ENCODE measurements around the gene TIGD6. TPM values are rescaled to one million over a fixed set of nuclear protein-coding genes. Genes with fewer than 3 reads are reported as not detected.

The TIGD6 gene
- total and polyA plus RNA-seq, 10 of the 15 experiments (the other 5 are each of a cell fraction or from before 2014, with no cell fraction given): 0.84 to 4.1 (median 2.7) TPM

- no peak for ATAC-seq
These were observed 19.8 kb upstream of the TIGD6 start for GRCh38 chr5:150020249-150020648.

GRCh38 chr5:150017226-150018005, 17.0 kb upstream of the TIGD6 start:
- no peaks in the 10 kb centered on the region for H3K4me1 ChIP-seq (ENCODE audit: control insufficient read depth, insufficient read depth, low read length)
- H3K27ac ChIP-seq (ENCODE audit: control insufficient read depth, insufficient read depth): no peak overlapping the region
- in situ Hi-C loops (cut with MboI): no loop called here
- peaks cover 8% of the 10 kb centered on the region; the same call in 2 of the 3 replicates for H3K9me3 ChIP-seq (replicated peaks; ENCODE audit: control insufficient read depth, insufficient read depth, low read length)
- H3K27me3 ChIP-seq (replicated peaks in 1 of 2; ENCODE audit: control insufficient read depth in 2 of 2, insufficient read depth in 2 of 2, low read length in 1 of 2): no peaks in the 10 kb centered on the region
- no peak overlapping the region for H3K4me2 ChIP-seq (ENCODE audit: control insufficient read depth, insufficient read depth)
- RAD21 ChIA-PET (ENCODE audit: unreplicated experiment): no interaction called here
- H3K4me3 ChIP-seq: no peak overlapping the region
- FAIRE-seq (no peak), DNase-seq (ENCODE audit: low read depth, low spot score) (no peak), ATAC-seq (no peak)
- POLR2A ChIA-PET: interaction anchor here (0.5 kb wide), 1 partner anchor 425 kb away, joined by 5 read pairs; no protein-coding TSS in a partner anchor
- H3K9ac ChIP-seq (ENCODE audit: control insufficient read depth, insufficient read depth, low read length): no peak overlapping the region
- intact Hi-C loops (cut with micrococcal nuclease; ENCODE audit: unreplicated experiment): no loop called here
- H4K20me1 ChIP-seq (ENCODE audit: control insufficient read depth, insufficient read depth): no peaks in the 10 kb centered on the region
- SMC1A ChIA-PET (ENCODE audit: uncharacterized antibody, unreplicated experiment): interaction anchor here (0.7 to 1.4 kb wide), 3 partner anchors 9 to 12 kb away, joined by 3 to 4 read pairs (median 4); no protein-coding TSS in a partner anchor
- BruUV-seq (replicated peaks): no TSS peak
- H3K36me3 ChIP-seq (ENCODE audit: control insufficient read depth in 2 of 2, insufficient read depth in 2 of 2, low read length in 1 of 2): peaks cover 16 to 33% of the 10 kb centered on the region in 2 experiments
- CTCF ChIA-PET: interaction anchor here (1.0 to 1.2 kb wide), 2 partner anchors 10 to 27 kb away, joined by 3 to 4 read pairs; no protein-coding TSS in a partner anchor
- H2AFZ ChIP-seq (ENCODE audit: control insufficient read depth, low read depth, low read length): no peak overlapping the region
- H3K79me2 ChIP-seq (ENCODE audit: control insufficient read depth, insufficient read depth, low read length): no peaks in the 10 kb centered on the region
- WGBS (ENCODE audit: insufficient coverage, insufficient replicate concordance, low lambda C conversion rate, missing lambda C conversion rate): 97% methylated on average over 6 of the region's 6 CpGs
- TF ChIP-seq IKZF1 (conservative IDR thresholded peaks at IDR 0.05): no peak
- TF ChIP-seq ZNF207 (IDR thresholded peaks at IDR 0.05; ENCODE audit: borderline replicate concordance): no peak
- no peak for TF ChIP-seq SMAD1 (IDR thresholded peaks at IDR 0.05; ENCODE audit: low read depth, partially characterized antibody)
- TF ChIP-seq HDAC6 (IDR thresholded peaks at IDR 0.05; ENCODE audit: unreplicated experiment): no peak
- TF ChIP-seq BCL11A (IDR thresholded peaks at IDR 0.05; ENCODE audit: low read depth, low read length): no peak
- no peak for TF ChIP-seq SPI1 (IDR thresholded peaks at IDR 0.05; ENCODE audit: borderline replicate concordance, insufficient read depth, low read depth, low read length)
- TF ChIP-seq NFXL1 (IDR thresholded peaks at IDR 0.05; ENCODE audit: borderline replicate concordance): no peak
- no peak for TF ChIP-seq BACH1 (IDR thresholded peaks at IDR 0.05; ENCODE audit: borderline replicate concordance)
- no peak for TF ChIP-seq CBX5 (IDR thresholded peaks at IDR 0.05; ENCODE audit: low read depth)
- TF ChIP-seq PRDM15 (CRISPR knock-in tag; IDR thresholded peaks at IDR 0.05): no peak

More at GRCh38 chr5:150020249-150020648, 19.8 kb upstream of the TIGD6 start:
- no peak for DNase-seq (ENCODE audit: low read depth, low spot score)
- TF ChIP-seq RUNX3 (IDR thresholded peaks at IDR 0.05; ENCODE audit: low read length): peak; percentile 38; the same call in 1 of the 2 replicates
- TF ChIP-seq NR2C1 (IDR thresholded peaks at IDR 0.05): no peak
- ChIA-PET POLR2A (no interaction called here), CTCF (interaction anchor here (1.4 kb wide), 1 partner anchor 9 kb away, joined by 5 read pairs; no protein-coding TSS in a partner anchor), SMC1A (ENCODE audit: uncharacterized antibody, unreplicated experiment) (interaction anchor here (1.2 to 2.9 kb wide), 2 partner anchors 11 to 108 kb away, joined by 3 to 8 read pairs; no protein-coding TSS in a partner anchor), RAD21 (ENCODE audit: unreplicated experiment) (no interaction called here)
- no peaks in the 10 kb centered on the region for H3K27me3 ChIP-seq (replicated peaks in 1 of 2; ENCODE audit: control insufficient read depth in 2 of 2, insufficient read depth in 2 of 2, low read length in 1 of 2)
- H3K4me2 ChIP-seq (ENCODE audit: control insufficient read depth, insufficient read depth): no peak overlapping the region
- H3K9me3 ChIP-seq (replicated peaks; ENCODE audit: control insufficient read depth, insufficient read depth, low read length): peaks cover 5% of the 10 kb centered on the region; the same call in 2 of the 3 replicates
- H3K9ac ChIP-seq (ENCODE audit: control insufficient read depth, insufficient read depth, low read length): no peak overlapping the region
- no TSS peak for BruUV-seq (replicated peaks)
- peaks cover 15 to 24% of the 10 kb centered on the region in 2 experiments; a peak in 3 of 4 replicates for H3K36me3 ChIP-seq (ENCODE audit: control insufficient read depth in 2 of 2, insufficient read depth in 2 of 2, low read length in 1 of 2)
- H3K79me2 ChIP-seq (ENCODE audit: control insufficient read depth, insufficient read depth, low read length): no peaks in the 10 kb centered on the region
- no peaks in the 10 kb centered on the region for H4K20me1 ChIP-seq (ENCODE audit: control insufficient read depth, insufficient read depth)
- H3K27ac ChIP-seq (ENCODE audit: control insufficient read depth, insufficient read depth): no peak overlapping the region
- no peak overlapping the region for H2AFZ ChIP-seq (ENCODE audit: control insufficient read depth, low read depth, low read length)
- no peaks in the 10 kb centered on the region for H3K4me1 ChIP-seq (ENCODE audit: control insufficient read depth, insufficient read depth, low read length)
- 93% methylated on average over 1 of the region's 1 CpG for WGBS (ENCODE audit: insufficient coverage, insufficient replicate concordance, low lambda C conversion rate, missing lambda C conversion rate)
- intact Hi-C loops (cut with micrococcal nuclease; ENCODE audit: unreplicated experiment) (no loop called here), in situ Hi-C loops (cut with MboI) (no loop called here)
- FAIRE-seq: no peak
- H3K4me3 ChIP-seq: no peak overlapping the region

Data from GM12878 (cell line).